Measurements from ENCODE around the gene GALNT6. TPM values are rescaled to one million over a fixed set of nuclear protein-coding genes. Genes with fewer than 3 reads are reported as not detected.
A peak's percentile ranks its signal among the peaks of the same experiment; 100 is the strongest.

GALNT6 gene
- total RNA-seq, 2 donors from 2014 or later, result 31.4 to 41.0 TPM

GRCh38 chr12:51409846-51410245 lies 18.6 kb upstream of the GALNT6 start:
- no peak for ATAC-seq
- DNase-seq, result no peak
- intact Hi-C loops (cut with DNase I, micrococcal nuclease), result no loop called here

DNA sequence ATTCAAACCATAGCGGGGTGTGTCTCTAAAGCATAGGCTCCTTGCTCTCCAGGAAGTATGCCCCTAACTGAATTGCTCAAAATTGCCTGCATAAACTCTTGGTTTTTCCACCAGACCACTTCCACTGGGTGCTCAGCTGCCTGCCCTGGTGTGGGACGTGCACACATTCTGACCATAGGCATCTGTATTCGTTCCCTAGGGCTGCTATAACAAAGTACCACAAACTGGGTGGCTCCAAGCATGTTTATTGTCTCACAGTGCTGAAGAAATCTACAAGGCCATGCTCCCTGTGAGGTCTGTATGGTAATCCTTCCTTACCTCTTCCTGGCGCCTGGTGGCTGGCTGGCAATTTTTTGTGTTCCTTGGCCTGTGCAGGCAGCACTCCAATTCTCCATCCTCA lies 16.4 kb upstream of the GALNT6 start:
- no peak for DNase-seq
- no peak for ATAC-seq
- intact Hi-C loops (cut with DNase I, micrococcal nuclease), result no loop called here

DNA sequence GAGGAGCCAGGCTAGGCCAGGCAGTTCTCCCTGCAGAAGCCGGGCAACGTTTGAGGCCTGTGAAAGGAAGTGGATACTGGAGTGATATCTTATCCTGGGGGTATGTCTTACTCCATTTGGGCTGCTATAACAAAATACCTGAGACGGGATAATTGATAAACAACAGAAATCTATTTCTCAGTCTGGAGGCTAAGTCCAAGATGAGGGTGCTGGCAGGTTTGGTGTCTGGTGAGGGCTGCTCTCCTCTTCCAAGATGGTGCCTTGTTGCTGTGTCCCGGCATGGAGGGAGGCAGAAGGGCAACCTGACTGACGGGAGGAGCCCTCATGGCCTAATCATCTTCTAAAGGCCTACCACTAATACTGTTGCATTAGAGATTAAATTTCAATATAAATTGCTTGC lies 15.7 kb upstream of the GALNT6 start:
- intact Hi-C loops (cut with DNase I, micrococcal nuclease), result no loop called here
- no peak for ATAC-seq

GRCh38 chr12:51406290-51406689 lies 15.1 kb upstream of the GALNT6 start:
- DNase-seq (peak in 1 of 2 donors; percentile 47), ATAC-seq (peak; percentile 69)
- intact Hi-C loops (cut with DNase I, micrococcal nuclease), result no loop called here

More for the DNA sequence above, 15.7 kb upstream of the GALNT6 start:
- DNase-seq, result no peak

DNA sequence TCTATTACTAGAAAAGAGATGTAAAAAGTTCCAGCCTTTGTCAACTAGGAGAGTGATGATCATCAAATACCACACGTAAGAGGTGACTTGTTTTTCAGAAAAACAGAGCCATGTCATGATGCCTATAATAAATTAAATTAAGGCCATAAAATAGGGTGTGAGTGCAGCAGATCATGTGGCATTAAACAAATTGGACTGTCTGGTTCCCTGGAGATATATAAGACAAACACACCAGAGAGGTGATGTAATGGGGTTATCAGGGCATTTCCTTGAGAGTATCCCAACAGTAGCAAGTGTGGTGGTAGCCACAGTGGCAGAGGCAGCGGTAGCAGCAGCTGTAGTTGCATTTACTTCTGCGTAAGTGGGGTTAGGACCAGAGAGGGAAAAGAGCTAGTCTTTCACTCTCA lies 14.6 kb upstream of the GALNT6 start:
- peak in 1 of 2 donors; percentile 38 for DNase-seq
- ATAC-seq, result peak; percentile 87
- intact Hi-C loops (cut with DNase I, micrococcal nuclease), result no loop called here

DNA sequence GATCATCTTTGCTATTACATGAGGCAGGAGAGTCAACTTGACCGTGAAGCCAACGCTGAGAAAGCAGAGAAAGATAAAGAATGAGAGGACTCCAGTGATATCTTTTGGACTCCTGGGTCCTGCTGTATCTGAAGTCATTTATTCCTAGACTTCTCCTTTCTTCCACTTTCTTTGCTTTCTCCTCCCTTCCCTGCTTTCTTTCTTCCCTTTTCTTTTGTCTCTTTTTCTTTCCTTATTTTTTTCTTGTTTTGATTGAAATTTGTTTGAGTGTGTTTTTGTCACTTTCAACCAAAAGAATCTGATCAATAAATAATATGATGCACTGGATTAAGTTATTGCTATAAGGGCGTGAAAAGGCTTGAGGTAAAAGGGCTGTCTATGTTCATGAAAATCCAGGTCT lies 13.4 kb upstream of the GALNT6 start:
- no peak for DNase-seq
- ATAC-seq, result no peak
- intact Hi-C loops (cut with DNase I, micrococcal nuclease), result no loop called here

GRCh38 chr12:51403681-51404136 lies 12.5 kb upstream of the GALNT6 start:
- peak; percentile 25 to 43 for DNase-seq
- intact Hi-C loops (cut with DNase I, micrococcal nuclease), result no loop called here
- ATAC-seq, result peak; percentile 30

- ATAC-seq (no peak), DNase-seq (no peak)
- intact Hi-C loops (cut with DNase I, micrococcal nuclease), result no loop called here
Observed at GRCh38 chr12:51403159-51403558, 12.0 kb upstream of the GALNT6 start.

DNA sequence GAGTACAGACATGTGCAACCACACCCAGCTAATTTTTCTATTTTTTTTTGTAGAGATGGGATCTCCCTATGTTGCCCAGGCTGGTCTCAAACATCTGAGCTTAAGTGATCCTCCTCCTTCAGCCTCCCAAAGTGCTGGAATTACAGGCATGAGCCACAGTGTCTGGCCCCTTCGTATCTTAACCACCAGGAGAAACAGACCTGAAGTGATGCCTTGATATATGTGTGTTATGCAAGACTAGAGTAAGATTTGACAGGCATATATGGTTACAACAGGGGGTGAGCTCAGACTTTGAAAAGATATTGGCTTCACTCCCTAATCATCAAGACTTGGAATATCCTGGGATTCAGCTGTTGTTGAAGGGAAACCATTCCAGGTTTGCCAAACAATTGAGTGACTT lies 10.7 kb upstream of the GALNT6 start:
- intact Hi-C loops (cut with DNase I, micrococcal nuclease), result no loop called here
- no peak for DNase-seq
- ATAC-seq, result no peak

DNA sequence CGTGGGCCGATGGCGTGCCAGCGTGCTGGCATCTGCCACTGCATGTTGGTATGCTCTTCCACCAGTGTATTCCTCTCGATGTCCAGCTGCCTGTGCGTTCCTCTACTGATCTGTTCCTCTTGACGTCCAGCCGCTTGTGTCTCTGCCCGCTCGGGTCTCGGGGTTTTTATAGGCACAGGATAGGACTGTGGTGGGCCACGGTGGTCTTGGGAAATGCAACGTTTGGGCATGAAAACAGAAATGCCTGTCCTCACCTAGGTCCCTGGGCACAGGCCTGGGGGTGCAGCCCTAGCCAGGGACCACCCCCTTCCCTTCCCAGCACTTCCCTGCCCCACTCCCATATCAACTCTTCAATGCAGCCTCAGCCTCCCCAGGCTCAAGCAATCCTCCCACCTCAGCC lies 10.3 kb upstream of the GALNT6 start:
- ATAC-seq (no peak), DNase-seq (no peak)
- intact Hi-C loops (cut with DNase I, micrococcal nuclease), result no loop called here

DNA sequence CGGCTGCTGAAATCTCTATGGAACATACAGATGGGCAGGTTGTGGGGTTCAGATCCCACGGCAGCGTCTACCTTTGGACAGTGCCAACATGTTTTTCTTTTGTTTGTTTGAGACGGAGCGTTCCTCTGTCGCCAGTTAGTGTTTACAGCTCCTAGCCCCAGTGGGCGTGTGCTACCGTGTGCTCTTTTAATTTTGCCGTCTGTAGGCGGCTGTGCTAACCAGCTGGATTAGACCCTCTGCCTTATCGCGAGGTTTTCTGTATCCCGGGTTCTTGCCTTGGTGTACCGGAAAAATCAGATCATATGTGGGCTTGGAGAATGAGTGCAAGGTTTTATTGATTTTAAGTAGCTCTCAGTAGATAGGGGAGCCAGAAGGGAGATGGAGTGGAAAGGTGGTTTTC lies 9.8 kb upstream of the GALNT6 start:
- intact Hi-C loops (cut with DNase I, micrococcal nuclease), result no loop called here
- peak; percentile 26 for ATAC-seq

GRCh38 chr12:51399891-51400290 lies 8.7 kb upstream of the GALNT6 start:
- ATAC-seq (peak; percentile 83), DNase-seq (peak; percentile 58 to 79)
- intact Hi-C loops (cut with DNase I, micrococcal nuclease), result no loop called here

More for the DNA sequence above, 9.8 kb upstream of the GALNT6 start:
- peak in 1 of 2 donors; percentile 16 for DNase-seq

- DNase-seq (no peak), ATAC-seq (no peak)
- intact Hi-C loops (cut with DNase I, micrococcal nuclease), result no loop called here
Observed at GRCh38 chr12:51397670-51398069, 6.5 kb upstream of the GALNT6 start.

DNA sequence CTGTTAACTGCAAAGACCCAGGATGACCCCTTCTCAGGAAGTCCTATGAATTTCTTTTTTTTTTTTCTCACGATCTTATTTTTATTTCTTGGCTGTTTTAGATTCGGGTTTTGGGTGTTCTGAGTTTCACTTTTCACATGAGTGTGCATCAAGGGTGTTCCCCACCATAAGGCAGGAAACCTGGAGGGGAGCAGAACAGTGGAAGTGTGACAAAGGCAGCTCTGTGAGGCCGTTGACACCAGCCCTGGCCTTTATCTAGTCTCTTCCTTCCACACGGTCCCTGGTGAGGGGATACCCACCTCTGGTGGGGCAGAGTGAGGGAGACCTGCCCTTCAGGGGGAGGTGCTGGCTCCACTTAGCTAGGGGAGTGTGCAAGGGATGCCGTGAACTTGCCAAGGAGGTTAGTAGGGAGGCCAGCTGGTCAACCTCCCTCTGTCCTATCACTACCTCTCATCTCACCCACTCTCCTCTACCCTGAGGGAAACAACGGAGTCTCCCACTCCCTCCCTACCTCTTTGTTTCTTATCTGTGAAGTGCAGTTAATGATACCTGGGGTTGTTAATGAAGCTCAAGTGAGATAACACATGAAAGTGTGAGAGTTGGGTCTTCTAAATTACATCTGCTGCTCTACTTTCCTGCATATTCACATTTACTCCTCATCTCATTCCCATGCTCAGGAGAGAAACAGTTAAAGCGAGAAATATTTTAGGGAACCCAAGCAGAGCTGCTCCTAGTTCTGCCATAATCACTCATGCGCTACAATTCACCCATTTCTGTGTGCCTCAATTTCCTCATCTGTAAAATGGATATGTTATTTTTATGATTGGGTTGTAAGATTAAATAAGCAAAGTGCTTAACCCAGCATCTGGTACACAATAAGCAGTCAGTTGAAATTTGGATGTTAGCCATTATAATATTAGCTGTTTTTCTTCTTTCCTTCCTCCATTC lies 4.4 kb upstream of the GALNT6 start:
- no peak for ATAC-seq
- DNase-seq, result no peak
- intact Hi-C loops (cut with DNase I, micrococcal nuclease), result no loop called here

DNA sequence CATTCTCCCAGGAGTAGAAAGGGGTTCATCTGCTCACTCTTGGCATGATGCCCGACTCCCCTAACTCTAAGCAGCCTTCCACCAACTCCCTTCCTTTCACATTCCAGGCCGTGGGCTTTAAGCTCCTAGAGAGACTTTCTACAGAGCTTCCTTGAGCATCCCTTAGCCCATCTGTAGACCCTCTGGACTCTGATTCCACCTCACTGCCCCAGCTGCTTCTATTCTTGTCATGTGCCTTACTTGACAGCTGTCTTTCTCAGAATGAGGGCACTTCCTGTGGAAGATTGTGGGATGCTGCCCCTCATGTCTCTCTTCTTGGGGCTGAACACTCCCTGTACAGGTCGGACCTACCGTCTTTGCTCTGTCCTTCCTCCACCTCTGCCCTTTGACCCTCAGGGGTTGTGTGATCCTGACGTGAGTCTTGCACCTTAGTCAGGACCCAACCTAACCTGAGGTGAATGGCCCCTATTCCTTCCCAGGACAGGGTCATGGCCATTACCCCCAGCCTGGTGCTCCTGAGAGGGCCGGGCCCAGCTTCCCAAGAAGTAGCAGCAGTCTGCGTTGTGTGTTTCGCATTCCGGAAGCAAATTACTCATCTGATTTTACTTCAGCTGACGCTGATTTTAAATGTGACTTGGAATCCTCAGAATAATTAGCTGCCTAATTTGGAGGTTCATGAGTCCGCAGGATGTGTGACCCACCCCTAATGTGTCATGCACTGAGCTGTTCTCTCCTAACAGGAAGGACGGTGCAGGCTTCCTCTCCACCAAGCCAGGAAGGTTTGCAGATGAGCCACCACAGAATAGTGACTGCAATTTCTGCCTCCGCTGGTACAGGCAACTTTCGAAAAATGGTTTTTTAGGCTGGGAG lies 2.7 kb upstream of the GALNT6 start:
- intact Hi-C loops (cut with DNase I, micrococcal nuclease), result no loop called here
- peak in 1 of 2 donors; percentile 23 for DNase-seq
- no peak for ATAC-seq

DNA sequence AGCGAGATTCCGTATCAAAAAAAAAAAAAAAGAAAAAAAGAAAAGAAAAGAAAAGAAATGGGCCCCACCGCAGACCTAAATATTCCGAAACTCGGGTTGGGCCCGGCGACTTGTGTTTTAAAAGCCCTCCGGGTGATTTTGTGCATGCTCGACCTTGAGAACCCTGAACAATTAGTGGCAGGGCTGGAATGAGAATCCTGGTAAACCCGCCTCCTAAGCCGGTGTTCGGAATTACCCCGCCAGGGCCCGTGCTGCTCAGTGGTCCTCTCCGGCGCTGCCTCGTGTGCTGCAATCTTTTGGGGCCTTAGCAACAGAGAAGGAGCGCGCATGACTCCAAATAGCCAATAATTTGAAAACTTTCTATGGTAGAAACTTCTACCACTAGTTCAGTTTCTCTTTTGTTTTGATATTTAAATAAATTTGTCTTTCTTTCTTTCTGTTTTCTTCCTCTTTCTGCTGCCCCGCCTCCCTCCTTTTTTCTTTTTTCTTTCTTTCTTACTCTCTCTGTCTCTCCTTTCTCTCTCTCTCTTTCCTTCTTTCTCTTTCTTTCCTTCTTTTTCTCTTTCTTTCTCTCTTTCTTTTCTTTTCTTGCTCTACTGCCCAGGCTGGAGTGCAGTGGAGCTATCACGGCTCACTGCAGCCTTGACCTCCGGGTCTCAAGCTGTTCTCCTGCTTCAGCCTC lies 1.5 kb upstream of the GALNT6 start:
- ATAC-seq (peak; percentile 20), DNase-seq (peak in 1 of 2 donors; percentile 50)
- intact Hi-C loops (cut with DNase I, micrococcal nuclease), result no loop called here

DNA sequence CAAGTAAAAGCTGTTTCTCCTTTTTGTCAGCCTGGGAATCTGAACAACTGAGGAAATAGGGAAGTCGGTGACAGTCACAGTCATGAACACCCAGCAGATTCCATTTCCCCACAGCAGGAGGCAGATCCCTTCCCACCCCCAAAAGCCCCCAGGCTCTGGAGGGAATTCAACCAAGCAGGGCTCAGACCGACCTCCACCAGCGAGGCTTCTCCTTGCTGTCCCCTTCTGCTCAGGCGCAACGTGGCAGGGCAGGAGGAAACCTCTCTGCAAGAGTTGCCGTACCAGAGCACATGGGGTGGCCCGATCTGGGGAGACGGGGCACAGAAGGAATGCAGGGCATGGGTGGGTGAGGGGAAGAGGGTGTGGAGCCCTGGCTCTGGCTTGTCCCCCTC lies 319 bp downstream of the GALNT6 start:
- ATAC-seq (peak; percentile 33), DNase-seq (peak in 1 of 2 donors; percentile 55)
- intact Hi-C loops (cut with DNase I, micrococcal nuclease), result no loop called here

DNA sequence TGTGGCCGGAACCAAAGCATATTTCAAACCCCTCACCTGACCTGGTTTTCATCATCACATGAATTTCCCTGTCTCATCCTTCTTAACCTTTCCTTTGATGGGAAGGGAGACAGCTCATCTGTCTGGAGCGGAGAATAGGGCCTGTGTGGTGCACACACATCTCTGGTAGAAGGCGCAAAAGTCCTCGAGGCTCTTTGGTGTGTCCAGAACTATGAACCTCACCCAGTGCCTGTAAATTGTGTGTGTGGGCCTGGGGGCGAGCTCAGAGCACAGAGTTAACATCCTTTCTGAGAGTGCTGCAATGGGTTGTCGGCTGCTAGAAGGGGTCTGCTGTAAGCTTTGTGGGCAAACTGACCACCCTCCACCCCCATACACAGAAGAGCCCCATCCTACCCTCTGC lies 749 bp downstream of the GALNT6 start:
- intact Hi-C loops (cut with DNase I, micrococcal nuclease), result no loop called here
- ATAC-seq, result no peak
- peak in 1 of 2 donors; percentile 14 for DNase-seq

Data from left colon (tissue), 2 donors.